GM21360 (cell line): ENCODE data around the gene RAB9B.
"Not testable (repeated sequence)": the region's sequence is repeated elsewhere in the genome, so short reads cannot be mapped to it uniquely, and the experiment has no call there.

Source experiments
- ATAC-seq: cut with Tn5 transposase; IDR thresholded peaks from one replicate; pipeline ENCODE4 v1.9.1; 2021; ENCODE audit warnings: mild to moderate bottlenecking, moderate library complexity; ENCODE audit not compliant: unreplicated experiment

Gene RAB9B, protein sequence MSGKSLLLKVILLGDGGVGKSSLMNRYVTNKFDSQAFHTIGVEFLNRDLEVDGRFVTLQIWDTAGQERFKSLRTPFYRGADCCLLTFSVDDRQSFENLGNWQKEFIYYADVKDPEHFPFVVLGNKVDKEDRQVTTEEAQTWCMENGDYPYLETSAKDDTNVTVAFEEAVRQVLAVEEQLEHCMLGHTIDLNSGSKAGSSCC

DNA sequence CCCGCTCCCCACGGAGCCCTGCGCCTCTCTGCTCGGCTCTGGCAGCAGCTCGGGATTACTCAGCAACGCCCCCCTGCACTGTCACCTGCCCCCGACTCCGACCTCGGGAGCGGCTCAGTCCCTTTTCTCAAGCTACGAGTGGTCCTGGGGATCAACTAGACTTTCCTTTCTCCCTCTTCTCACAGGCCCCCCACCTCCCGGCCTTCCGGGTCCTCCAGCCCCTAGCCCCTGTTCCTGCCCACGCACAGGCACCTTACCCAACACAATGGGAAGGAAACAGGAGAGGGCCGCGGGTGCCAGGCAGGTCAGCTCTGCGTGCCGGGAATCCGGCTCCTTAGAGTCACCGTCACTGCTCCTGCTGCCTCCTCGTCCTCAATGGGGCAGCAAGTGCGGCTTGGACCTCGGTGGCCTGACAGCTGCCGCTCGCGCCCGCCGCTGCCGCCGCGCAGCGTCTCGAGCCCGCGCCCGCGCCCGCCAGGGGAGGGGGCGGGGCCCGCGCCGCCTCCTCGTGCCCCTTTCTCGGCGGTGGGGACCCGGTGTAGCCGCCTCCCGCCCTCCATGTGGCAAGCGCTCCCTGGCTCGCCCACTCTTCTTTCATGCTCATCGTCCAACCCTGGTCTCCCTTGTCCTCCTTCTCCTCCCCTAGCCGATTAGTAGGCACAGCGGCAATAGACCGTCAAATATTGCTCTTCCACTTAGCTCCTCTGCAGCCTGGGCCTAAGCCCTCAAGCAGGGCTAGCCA, at the start of gene RAB9B:
Gene RAB9B (minus strand): TSS at position 455 of the 742 bp plus-strand sequence. CDS start 6,473 bp downstream, outside the sequence.
- peak; percentile 81 for ATAC-seq

DNA sequence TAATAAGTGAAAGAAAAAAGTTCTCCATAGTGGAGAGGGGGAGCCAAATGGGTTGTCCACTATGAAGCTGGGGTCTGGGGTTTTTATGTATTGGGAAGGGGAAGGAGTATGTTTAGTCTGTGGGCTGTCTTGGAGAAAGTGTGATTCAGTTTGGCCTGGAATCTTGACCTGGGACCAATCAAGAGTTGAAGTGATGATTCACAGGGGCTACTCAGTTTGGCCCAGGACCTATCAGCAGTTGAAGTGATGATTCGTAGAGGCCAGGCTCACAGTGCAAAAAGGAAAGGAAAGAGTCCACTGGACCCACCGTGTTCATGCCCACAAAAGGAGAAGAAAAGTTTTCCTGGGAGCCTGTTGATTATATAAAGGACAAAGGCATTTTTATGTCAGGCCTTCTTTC, 47.3 kb upstream of the RAB9B start:
- ATAC-seq, result no peak

DNA sequence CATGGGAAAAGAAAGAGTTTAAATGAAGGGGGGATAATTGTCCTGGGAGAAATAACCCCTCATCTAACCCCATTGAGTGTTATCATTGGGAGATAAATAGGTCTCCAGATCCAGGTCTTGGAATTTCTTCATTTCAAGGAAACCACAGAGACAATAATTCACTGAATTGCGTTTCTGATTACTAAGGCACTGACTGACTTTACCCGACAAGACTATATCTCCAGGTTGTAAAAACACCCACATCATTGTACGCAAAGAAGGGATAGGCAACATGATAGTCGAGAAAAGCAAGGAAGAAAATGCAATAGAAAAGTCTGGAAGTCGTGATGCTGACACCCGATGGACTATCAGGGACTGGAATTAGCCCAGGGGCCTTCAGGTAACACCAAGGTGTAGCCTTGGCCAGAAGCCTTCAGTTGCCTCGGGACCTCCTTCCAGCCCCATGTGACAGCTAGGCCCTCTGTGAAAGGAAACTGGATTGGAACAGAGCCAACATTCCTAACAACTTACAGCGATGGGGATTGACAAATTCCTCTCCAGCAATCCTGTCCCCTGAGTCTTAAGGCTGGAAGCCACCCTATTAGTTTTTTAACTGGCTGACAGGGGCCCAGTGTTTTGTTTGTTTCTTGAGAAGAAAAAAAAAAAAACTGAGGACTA, 46.5 kb upstream of the RAB9B start:
- no peak for ATAC-seq

DNA sequence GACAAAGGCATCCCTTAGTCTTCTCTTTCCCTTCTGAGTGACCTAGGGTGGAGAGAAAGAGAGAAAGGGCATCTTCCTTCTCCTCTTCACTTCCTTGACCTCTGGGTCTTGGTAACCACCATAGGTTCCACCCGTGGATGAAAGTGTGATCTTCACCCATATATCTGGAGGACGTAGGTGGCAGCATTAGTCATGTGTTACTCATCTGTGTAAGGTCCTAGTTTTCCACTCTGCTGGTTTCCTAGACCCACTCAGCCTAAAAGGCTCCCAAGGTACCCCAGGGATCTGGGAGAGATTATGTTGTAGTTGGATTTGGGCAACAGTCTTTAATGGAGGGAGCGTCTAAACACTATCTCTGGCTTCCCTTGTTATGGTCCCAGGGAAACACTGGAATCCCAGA, 45.5 kb upstream of the RAB9B start:
- ATAC-seq, result no peak

DNA sequence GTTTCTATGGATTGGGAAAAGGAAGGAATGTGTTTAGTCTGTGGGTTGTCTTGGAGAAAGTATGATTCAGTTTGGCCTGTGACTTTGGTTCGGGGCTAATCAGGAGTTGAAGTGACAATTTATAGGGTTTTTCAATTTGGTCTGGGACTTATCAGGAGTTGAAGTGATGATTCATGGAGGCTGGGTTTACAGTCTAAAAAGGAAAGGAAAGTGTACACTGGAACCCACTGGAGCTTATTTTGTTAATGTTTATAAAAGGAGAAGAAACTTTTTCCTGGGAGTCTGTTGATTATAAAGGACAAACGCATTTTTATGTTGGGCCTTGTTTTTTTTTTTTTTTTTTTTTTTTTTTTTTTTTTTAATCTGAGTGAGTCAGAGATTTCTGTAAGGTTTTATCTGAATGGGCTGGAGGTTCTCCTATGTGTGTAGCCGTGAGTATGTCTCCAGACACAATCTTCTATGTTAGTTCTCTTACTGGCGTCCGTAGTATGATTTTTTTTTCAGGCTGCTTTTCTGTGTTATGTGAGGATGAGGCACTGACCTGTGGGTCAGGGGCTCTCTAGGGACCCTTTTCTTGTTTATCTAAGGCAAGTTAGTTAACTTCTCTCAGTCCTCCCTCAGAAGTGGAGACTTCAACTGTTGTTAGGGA, 33.0 kb upstream of the RAB9B start:
- ATAC-seq, result no peak

DNA sequence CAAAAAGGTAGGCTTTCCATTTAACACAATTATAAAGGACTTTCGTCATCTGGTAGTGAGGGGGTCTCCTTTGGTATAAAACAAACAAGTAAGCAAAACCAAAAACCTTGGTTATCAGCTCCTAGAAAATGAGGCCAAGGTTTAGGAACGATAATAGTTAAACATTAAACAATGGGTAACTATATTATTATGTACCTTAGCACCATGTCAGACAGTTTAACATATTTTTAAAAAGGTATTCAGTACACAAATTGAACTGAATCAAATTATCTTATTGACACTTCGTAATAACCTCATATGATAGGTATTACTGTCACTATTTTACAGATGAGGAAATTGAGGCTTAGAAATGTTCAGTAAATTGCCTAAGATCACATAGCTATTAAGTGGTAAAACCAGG, 32.1 kb upstream of the RAB9B start:
- ATAC-seq, result no peak

DNA sequence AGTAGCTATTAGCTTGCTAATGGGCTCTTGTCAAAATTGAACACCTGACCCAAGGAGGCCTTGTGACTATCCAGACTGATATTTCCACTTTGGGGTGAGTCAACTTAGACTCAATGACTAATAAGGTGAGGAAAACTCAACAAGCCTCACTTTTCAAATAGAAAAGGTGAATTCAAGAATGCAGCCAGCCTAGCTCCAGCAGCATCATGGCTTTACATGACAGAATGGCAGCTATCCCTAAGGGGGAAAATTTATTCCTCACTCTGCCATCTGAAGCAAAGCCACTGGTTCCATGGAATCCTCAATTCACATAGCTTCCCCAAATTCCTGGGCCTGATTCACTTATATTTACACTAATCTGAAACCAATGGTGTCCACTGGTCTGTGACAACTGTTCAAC, 29.1 kb upstream of the RAB9B start:
- no peak for ATAC-seq

DNA sequence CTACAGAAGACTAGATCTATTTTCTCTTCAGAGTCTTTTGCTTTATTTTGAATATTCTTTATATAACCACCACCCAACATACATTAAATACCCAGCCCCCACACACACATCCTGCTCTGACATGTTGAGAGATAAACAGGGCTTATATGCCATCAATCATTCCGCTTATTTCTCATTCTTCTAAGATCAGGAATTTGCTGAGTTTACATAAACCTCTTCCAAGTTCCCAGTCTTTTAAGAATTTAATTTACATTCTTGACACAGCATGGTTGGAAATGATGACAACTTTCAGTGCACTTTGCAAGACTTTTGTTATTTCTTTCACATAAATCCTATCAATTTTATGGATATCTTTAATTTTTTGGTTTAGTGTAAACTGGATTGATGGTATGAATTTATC, 17.5 kb upstream of the RAB9B start:
- no peak for ATAC-seq

DNA sequence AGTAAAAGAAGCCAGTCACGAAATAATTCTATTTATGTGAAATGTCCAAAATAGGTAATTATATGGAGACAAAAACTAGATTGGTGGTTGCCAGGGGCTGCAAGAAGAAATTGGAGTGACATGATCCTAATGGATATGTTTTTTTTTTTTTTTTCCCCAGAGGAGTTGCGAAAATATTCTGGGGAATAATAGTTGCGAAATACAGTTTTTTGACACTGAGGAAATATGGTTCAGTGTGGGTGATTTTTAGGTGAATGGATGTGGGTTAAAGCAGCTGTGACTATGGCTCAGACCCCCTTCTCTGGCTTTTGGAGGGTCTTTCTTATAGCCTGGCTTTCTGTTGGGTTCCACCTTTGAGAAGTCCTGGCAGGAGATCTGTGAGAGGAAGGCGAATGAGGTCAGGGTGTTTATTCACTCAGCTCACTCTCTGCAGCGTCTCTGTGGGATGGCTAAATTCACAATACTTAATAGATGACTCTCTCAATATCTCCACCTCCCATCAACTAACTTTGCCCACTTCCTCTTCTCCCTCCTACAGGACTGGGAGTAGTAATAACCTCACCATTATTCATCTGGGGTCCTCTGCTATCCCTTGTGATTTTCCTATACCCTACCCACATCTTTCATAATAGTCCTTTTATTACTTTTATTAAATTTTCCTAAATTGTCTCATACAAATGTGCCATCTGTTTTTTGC, 15.3 kb upstream of the RAB9B start:
- no peak for ATAC-seq

DNA sequence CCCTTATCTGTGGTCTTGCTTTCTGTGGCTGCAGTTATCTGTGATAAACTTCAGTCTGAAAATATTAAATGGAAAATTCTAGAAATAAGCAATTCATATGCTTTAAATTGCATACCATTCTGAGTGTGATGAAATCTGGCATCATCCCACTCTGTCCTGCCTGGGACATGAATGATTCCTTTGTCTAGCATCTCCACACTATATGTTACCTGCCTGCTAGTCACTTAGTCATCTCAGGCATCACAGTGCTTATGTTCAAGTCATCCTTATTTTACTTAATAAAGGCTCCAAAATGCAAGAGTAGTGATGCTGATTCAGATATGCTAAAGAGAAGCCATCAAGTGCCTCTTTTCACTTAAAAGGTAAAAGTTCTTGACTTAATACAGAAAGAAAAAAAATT, 14.3 kb upstream of the RAB9B start:
- no peak for ATAC-seq

DNA sequence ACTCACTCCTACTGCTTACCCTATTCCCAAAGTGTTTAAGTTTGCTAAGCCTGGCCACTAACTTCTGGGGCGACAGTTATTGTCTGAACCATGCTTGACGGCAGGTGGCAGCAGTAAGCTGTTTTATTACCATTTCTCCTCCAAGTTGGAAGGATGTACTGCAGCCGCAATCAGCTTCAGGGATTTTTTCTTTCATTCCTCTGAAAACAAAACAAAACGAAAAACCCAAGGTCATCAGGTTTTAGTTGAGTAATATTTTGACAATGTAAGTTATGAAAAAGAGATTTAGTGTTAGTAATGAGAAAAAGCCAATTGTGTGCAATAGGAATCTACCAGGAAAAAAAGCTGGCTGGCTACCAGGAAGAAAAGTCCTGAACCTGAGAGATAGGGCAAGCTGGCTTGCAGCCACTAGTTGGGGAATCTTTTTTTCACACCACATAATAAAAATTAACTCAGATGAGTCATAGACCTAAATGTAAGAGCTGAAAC, 13.2 kb upstream of the RAB9B start:
- ATAC-seq, result peak; percentile 95

DNA sequence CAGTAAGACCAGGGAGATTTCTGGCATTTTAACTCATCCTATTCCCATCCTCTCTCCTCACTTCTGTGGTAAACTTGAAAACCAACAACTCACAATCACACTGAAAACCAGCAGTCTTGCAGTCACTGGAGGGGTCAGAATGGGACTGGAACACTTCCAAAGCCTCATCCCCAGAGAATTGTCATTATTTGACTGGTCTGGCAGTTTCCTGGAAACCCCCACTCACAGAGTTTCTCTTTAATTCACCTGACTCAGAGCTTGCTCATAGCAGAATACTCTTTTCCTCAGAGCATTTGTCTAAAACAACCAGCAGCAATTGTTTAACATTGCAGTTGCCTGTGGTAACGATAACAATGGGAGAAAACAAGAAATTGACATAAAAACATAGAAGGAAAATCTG, 7.3 kb upstream of the RAB9B start:
- no peak for ATAC-seq

DNA sequence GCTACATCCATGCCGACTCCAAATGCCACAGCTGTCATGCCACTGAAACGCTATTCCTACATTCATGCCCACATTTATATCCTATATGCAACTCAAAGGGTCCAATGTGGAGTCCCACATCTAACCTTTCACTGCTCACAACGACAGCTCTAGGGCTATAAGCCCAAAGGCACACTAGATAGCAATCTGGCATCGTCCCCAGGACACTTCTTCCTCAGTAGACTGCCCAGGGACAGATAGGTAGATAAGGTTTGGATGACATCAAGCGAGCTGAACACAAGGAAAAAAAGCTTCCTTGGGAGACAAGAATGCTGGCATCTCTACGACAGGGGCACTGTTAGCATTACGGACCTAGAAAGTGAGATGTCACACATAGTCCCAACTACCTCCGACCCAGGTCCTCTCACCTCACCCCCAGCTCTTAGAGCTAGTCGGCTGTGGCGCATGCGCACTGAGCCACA, 685 bp downstream of the RAB9B start:
- peak; percentile 8 for ATAC-seq

DNA sequence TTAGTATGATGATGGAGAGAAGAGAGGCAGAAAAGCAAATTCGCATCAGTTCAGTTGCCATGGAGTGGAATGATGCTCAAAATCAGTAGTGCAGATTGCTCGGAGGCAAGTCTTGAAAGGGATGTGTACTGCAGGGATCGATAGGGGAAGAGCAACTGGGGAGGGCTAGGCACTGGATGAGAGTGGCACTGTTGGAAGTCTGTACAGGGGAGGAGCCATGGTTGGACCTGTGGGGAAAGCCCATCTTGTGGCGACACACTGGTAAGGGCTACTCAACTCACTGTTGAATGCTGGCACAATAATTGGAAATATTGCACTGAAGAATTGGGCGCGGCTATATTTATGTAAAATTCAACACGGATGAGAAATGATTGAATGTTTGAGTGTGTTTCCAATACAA, 1.2 kb downstream of the RAB9B start:
- ATAC-seq, result no peak

DNA sequence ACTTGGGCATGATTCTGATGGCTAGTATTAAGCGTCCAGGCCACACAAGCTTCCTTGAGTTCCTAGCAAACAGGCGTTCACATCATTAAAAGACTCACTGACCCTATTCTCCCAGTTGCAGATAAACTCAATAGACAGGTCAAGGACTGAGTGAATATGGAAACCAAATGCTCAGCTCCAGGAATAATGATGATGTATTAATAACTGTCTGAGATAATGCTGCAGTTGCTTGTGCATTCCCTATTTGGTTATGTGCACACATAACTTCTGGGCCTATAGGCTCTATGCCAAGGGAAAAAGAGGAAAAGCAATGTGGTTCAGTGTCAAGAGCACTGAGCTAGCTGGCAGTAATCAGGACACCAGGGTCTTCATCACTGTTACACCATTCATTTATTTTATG, 3.5 kb downstream of the RAB9B start:
- ATAC-seq, result no peak

DNA sequence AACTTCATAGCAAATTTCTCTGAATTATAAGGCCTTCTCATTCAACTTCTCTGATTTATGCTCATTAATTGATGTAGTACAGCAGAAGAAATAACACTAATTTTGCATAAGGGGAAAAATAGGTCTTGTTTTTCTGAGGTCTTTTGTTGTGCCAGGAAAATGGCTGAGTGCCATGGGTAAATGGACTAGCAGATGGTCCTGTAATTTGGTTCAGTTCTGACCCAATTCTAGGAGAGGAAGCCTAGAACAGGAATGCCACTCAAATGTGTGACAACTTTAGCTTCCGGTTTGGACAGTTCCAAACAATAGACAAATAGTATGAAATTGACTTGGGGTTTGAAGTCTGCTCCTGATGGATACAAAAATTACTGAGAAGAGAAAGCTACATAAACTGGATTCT, 6.2 kb downstream of the RAB9B start:
- no peak for ATAC-seq

DNA sequence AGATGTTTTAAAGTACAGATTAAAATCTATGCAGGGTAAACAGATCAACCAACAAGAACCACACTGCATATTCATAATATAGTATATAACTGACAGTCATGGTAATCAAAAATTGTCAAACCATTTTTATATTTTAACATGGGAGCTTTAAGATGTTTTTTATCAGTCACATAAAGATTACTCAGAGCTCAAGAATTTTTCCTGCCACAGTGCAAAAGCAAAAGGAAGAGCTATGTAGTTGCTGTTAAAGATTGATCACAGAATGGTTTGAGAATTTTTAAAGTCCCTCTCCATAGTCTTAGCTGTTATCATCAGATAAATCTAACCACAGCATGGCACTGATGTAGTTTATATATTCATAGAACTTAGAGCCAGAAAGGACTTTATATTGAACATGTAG, 8.5 kb downstream of the RAB9B start:
- no peak for ATAC-seq

DNA sequence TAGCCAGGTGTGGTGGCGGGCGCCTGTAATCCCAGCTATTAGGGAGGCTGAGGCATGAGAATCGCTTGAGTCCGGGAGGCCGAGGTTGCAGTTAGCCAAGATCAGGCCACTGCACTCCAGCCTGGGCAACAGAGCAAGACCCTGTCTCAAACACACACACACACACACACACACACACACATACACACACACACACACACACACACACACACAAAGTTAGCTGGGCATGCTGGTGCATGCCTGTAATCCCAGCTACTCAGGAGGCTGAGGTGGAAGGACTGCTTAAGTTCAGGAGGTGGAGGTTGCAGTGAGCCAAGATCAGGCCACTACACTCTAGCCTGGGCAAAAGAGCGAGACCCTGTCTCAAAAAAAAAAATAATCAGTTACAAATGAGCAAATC, 11.3 kb downstream of the RAB9B start:
- not testable (repeated sequence) for ATAC-seq

DNA sequence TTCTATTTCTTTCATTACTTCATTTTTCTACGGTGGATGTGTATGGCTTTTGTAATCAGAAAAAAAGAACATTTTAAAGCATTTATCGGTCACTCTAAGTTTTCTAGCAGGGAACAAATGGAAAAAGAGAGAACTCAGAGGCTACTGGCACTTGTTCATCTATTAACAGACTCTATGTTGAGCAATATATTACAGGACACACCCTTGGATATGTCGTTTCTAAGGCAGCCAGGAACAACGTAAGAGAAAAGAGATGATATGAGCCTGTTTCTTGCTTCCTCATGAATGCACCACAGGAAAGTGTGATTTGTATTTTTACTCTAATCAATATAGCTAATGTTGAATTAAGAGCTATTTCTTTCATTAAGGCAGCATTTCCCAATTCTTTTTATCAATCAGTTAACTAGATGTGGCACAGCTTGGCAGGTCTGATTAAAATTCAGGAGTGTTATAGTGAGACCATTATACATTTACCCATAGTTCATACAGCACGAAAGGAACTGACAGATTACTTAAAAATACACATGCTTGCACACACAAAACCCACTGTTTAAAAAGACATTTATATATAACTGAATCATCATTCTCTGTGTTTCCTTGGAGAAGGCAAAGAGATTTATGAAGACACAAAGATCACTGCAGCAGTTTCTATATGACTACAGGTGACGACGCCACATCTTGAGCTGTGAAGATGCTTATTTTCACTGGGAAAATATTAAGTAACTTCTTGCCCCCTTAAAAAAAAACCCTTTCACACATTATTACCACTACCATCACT, 13.0 kb downstream of the RAB9B start:
- no peak for ATAC-seq

DNA sequence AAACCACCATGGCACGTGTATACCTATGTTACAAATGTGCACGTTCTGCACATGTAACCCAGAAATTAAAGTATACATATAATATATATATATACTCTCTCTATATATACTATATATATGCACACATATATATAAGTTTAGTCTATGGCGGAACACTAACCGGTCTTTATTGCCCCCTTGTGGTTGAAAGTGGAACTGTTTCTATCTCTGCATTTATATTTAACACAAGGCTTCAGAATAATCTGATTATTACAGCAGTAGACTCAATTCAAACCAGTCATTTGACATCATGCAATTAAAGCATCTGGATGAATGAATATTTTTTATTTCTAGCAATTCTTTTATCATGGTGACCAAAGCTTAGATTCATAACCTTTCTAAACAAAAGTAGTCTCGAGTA, 14.6 kb downstream of the RAB9B start:
- peak; percentile 57 for ATAC-seq
